HEK293T (cell line): ENCODE results near the gene HTR3B.

ENCODE experiments used
- FOXA1 ChIP-seq: fragments of 450-650 bp; IDR thresholded peaks from 2 replicates; pipeline ENCODE4 v1.6.1; 2016; ENCODE audit warnings: mild to moderate bottlenecking
- FOXK2 ChIP-seq: fragments of 450-650 bp; IDR thresholded peaks from 2 replicates; pipeline ENCODE4 v1.6.1; 2016; ENCODE audit warnings: mild to moderate bottlenecking
- FOXM1 ChIP-seq: fragments of 450-650 bp; IDR thresholded peaks from 2 replicates; pipeline ENCODE4 v1.6.1; 2017; ENCODE audit warnings: mild to moderate bottlenecking, borderline replicate concordance
- PKNOX1 ChIP-seq: fragments of 450-650 bp; IDR thresholded peaks from 2 replicates; pipeline ENCODE4 v1.6.1; 2016
- SP1 ChIP-seq: fragments of 450-650 bp; IDR thresholded peaks from 2 replicates; pipeline ENCODE4 v1.6.1; 2017

- TF ChIP-seq FOXK2 (no peak), FOXA1 (no peak), SP1 (no peak), FOXM1 (no peak), PKNOX1 (no peak)
Measured at GRCh38 chr11:113989381-113989780, 84.8 kb downstream of the HTR3B start.
